HS-5 (cell line): Measurements from ENCODE around the gene PDAP1.
"Not testable (repeated sequence)": the region's sequence is repeated elsewhere in the genome, so short reads cannot be mapped to it uniquely, and the experiment has no call there.

Experiments
- DNase-seq: peaks from one replicate; pipeline ENCODE4 v3.0.0-alpha.2; 2012; ENCODE audit warnings: low read depth

PDAP1 gene, protein sequence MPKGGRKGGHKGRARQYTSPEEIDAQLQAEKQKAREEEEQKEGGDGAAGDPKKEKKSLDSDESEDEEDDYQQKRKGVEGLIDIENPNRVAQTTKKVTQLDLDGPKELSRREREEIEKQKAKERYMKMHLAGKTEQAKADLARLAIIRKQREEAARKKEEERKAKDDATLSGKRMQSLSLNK

GRCh38 chr7:99408379-99409191, at the start of gene PDAP1, which contains the start of gene BUD31:
Gene PDAP1 (minus strand): TSS chr7:99408597. CDS start chr7:99408548, 49 bp downstream.
Gene BUD31 (plus strand): TSS chr7:99408969. CDS start chr7:99411093, 2,124 bp downstream.
- DNase-seq = peak; percentile 84

GRCh38 chr7:99457650-99458493, 49.5 kb upstream of the PDAP1 start:
- DNase-seq = no peak

- no peak for DNase-seq
Measured at GRCh38 chr7:99457050-99457649, 48.8 kb upstream of the PDAP1 start.

- no peak for DNase-seq
Measured at GRCh38 chr7:99456288-99456687, 47.9 kb upstream of the PDAP1 start.

- no peak for DNase-seq
Measured at GRCh38 chr7:99455874-99456273, 47.5 kb upstream of the PDAP1 start.

GRCh38 chr7:99453105-99453504, 44.7 kb upstream of the PDAP1 start:
- no peak for DNase-seq

GRCh38 chr7:99452541-99452940, 44.1 kb upstream of the PDAP1 start:
- DNase-seq = no peak

DNA sequence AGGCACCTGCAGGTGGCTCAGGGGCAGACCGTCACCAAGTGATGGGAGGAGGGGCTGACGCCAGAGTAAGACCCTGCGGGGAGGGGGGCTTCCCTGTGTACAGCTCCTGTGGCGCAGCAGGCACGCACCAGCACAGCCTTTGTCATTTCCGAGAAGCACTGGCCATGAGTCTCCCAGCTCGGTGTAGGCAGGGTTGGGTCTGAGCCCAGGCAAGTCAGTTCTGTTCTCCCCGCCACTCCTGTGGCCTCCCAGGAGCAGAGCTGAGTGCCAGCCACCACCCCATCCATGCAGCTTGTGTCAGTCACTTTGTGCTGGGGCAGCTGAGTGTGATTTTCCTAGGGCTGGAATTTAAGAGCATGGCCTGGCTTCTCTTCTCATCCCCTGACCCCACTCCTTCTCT, 43.5 kb upstream of the PDAP1 start:
- DNase-seq = no peak

- no peak for DNase-seq
Measured at GRCh38 chr7:99449326-99449725, 40.9 kb upstream of the PDAP1 start.

DNA sequence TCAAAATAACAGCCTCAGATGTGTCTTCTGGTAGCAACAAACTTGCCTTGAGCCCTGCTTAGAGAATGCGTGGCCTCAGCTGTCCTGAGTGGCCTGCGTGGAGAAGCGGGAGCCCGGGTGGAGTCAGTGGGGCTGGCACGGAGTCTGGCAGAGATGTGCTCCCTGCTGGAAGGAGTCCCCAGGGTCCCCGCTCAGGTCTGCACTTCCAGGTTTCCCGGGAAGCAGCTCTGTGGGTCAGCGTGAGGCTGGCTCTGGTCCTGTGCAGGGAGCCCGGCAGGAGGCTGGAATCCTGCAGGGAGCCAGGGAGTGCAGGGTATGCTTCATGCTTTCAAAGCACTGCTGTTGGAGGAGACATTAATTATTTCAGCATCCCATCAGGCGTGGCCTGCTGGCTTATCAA, 40.5 kb upstream of the PDAP1 start:
- no peak for DNase-seq

- no peak for DNase-seq
Measured at GRCh38 chr7:99447943-99448342, 39.5 kb upstream of the PDAP1 start.

- DNase-seq = no peak
Measured at GRCh38 chr7:99446096-99446495, 37.7 kb upstream of the PDAP1 start.

DNA sequence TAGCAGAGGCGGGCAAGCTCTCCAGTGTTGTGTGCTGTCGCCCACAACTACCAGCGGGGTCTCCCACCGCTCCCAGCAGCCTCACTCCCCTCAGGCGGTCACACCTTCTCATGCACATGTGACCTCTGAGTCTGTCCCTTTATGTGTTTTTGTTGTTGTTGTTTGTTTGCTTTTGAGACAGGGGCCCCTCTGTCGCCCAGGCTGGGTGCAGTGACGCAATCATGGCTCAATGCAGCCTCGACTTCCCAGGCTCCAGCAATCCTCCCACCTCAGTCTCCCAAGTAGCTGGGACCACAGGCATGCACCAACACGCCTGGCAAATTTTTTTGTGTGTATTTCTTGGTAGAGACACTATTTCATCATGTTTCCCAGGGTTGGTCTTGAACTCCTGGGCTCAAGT, 31.8 kb upstream of the PDAP1 start:
- no peak for DNase-seq

- peak; percentile 53 for DNase-seq
Measured at GRCh38 chr7:99438573-99439480, 30.4 kb upstream of the PDAP1 start, which contains the start of the genes CPSF4 and PTCD1. Gene CPSF4 (plus strand): TSS chr7:99438943. CDS start chr7:99439083, 140 bp downstream. Gene PTCD1 (minus strand): TSS chr7:99438798. CDS start chr7:99435242, 3,556 bp downstream.

DNA sequence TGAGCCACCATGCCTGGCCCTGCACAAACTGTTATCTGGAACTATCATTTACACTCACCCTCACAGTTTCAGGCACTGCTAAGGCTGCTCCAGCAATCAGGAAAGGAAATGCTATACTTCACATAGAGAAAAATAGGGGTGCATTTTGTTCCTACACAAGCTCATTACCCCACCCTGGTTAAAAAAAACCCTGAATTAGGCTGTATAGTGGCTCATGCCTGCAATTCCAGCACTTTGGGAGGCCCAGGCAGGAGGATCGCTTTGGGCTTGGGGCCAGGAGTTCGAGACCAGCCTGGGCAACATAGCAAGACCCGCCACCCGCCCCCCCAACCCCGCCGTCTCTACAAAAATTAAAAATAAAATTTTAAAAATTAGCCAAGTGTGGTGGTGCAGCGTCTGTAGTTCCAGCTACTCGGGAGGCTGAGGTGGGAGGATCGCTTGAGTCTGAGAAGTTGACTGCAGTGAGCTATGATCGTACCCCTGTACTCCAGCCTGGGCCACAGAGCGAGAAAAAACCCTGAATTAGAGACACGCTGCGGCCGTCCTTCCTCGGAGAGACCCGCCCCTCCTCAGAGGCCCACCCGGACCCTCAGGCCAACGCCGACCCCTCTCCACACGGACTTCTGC, 29.7 kb upstream of the PDAP1 start:
- no peak for DNase-seq

DNA sequence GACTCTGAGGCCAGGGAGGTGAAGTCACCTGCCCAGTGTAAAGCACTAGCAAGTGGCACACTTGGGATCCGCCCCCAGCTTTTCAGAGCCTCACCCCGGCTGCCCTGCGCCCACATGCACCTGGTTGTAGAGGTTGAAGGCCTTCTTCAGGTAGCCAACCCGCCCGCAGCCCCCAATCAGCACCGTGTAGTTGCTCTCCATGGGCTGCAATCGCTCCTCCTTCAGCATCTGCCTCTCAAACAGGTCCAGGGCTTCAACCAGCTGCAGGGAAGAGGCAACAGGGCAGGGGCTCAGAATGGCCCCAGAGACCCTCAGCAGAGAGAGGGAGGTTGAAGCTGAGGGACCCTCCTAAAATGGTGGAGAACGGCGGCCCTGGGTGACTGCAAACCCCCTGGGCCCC, 24.8 kb upstream of the PDAP1 start:
- DNase-seq = no peak

DNA sequence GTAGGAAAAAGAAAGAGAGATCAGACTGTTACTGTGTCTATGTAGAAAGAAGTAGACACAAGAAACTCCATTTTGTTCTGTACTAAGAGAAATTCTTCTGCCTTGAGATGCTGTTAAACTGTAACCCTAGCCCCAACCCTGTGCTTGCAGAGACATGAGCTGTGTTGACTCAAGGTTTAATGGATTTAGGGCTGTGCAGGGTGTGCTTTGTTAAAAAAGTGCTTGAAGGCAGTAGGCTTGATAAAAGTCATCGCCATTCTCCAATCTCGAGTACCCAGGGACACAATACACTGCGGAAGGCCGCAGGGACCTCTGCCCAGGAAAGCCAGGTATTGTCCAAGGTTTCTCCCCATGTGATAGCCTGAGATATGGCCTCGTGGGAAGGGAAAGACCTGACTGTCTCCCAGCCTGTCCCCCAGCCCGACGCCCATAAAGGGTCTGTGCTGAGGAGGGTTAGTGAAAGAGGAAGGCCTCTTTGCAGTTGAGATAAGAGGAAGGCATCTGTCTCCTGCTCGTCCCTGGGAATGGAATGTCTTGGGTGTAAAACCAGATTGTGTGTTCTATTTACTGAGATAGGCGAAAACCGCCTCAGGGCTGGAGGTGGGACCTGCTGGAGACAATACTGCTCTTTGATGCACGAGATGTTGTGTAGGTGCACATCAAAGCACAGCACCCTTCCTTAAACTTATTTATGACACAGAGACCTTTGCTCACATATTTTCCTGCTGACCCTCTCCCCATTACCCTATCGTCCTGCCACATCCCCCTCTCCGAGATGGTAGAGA, 23.6 kb upstream of the PDAP1 start:
- DNase-seq = not testable (repeated sequence)

DNA sequence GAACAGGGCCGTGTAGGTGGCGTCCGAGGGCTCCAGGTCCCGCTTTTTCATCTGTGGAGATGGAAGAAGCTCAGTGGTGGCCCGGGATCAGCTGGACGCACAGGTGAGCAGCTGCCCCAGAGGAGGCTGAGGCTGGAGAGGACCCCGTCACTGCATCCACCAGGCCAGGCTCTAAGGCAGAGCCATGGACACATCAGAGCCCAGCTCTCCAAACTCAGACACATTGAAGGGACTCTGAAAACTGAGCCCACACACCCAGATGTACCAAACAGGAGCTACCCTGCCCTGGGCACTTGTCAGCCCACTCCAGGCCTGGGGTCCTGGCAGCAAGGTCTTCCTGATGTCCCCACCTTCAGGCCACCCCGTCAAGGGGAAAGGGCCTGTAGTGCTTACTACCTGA, 21.4 kb upstream of the PDAP1 start:
- DNase-seq = no peak

DNA sequence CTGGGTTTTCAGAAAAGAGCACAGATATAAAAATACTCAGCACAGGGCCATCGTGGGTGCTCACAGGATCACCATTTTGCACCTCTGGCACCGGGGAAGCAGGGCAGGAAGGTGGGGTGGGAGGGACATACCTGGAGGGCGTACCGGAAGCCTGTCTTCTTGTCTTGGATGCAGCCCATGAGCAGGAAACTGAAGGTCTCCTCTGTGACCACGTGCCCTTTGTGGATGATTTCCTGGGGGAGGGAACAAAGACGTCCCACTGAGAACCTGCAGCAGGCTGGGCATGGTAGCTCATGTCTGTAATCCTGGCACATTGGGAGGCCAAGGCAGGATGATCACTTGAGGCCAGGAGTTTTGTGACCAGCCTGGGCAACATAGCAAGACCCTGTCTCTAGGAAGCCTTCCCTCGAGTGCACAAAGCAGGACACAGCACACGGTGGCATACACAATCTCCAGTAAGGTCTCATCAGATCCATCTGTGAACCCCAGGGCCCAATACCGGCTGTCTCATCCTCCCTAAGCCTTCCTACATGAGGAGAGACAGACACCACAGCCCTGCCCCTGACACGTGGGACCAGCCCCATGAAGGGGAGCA, 20.7 kb upstream of the PDAP1 start:
- no peak for DNase-seq
